ENCODE results near the gene ATRX. TPM values are rescaled to one million over a fixed set of nuclear protein-coding genes. Genes with fewer than 3 reads are reported as not detected.

Gene ATRX
- total RNA-seq, 1 experiment from 2014 or later: 70.2 TPM

DNA sequence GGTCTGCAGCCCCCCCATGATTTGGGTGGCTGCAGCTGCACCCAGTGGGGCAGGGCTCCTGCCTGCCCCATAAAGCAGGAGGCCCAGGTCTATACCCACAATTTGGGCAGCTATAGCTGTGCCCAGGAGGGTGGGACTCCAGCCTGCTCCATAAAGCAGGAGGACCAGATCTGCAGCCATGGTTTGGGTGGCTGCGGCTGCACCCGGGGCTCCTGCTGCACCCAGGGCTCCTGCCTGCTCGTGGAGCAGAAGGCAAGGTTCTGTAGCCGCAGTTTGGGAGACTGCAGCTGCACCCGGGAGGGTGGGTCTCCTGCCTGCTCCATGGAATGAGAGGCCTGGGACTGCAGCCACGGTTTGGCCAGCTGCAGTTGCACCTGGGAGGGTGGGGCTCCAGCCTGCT is 81.1 kb downstream of the ATRX start:
- H3K27ac Mint-ChIP-seq (ENCODE audit: low read depth, unreplicated experiment): no peak overlapping the region
- no peak for DNase-seq (ENCODE audit: unreplicated experiment)
- no TSS peak for BruUV-seq (replicated peaks)
- H3K4me1 Mint-ChIP-seq (ENCODE audit: insufficient read depth, unreplicated experiment): no peaks in the 10 kb centered on the region
- intact Hi-C loops (cut with micrococcal nuclease): no loop called here
- H3K9me3 Mint-ChIP-seq (ENCODE audit: unreplicated experiment): no peaks in the 10 kb centered on the region
- no peaks in the 10 kb centered on the region for H3K36me3 Mint-ChIP-seq (ENCODE audit: insufficient read depth, unreplicated experiment)
- TF ChIP-seq, protein P1, sequence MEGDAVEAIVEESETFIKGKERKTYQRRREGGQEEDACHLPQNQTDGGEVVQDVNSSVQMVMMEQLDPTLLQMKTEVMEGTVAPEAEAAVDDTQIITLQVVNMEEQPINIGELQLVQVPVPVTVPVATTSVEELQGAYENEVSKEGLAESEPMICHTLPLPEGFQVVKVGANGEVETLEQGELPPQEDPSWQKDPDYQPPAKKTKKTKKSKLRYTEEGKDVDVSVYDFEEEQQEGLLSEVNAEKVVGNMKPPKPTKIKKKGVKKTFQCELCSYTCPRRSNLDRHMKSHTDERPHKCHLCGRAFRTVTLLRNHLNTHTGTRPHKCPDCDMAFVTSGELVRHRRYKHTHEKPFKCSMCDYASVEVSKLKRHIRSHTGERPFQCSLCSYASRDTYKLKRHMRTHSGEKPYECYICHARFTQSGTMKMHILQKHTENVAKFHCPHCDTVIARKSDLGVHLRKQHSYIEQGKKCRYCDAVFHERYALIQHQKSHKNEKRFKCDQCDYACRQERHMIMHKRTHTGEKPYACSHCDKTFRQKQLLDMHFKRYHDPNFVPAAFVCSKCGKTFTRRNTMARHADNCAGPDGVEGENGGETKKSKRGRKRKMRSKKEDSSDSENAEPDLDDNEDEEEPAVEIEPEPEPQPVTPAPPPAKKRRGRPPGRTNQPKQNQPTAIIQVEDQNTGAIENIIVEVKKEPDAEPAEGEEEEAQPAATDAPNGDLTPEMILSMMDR (IDR thresholded peaks at IDR 0.05; ENCODE audit: unreplicated experiment): no peak
- POLR2A ChIA-PET: no interaction called here
- no peak overlapping the region for H3K4me3 Mint-ChIP-seq (ENCODE audit: unreplicated experiment)
- H3K27me3 Mint-ChIP-seq (ENCODE audit: insufficient read depth, unreplicated experiment): no peaks in the 10 kb centered on the region
- CTCF ChIA-PET: no interaction called here

DNA sequence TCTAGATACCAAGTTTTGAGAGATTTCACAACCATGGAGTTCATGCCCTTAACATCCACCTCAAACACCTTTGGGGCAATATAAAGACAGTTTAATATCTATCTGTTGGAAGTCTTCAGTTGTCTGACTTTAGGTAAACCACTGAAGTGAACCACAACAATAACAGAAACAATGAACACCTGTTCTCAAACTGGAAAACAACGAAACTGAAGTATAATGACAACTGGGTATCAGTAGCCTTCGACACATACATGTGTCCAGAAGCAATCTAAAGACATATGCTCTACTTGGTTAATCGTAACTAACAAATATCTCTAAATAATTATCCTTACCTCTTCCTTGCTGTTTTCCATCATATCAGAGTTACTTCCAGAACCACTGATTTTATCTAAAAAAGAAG is 87.8 kb downstream of the ATRX start:
- TF ChIP-seq, protein P1 (IDR thresholded peaks at IDR 0.05; ENCODE audit: unreplicated experiment): no peak
- BruUV-seq (replicated peaks): no TSS peak
- CTCF ChIA-PET: no interaction called here
- no peaks in the 10 kb centered on the region for H3K9me3 Mint-ChIP-seq (ENCODE audit: unreplicated experiment)
- no peaks in the 10 kb centered on the region for H3K27me3 Mint-ChIP-seq (ENCODE audit: insufficient read depth, unreplicated experiment)
- no peak for DNase-seq (ENCODE audit: unreplicated experiment)
- POLR2A ChIA-PET: no interaction called here
- H3K36me3 Mint-ChIP-seq (ENCODE audit: insufficient read depth, unreplicated experiment): peaks cover 10% of the 10 kb centered on the region
- intact Hi-C loops (cut with micrococcal nuclease): no loop called here
- H3K4me3 Mint-ChIP-seq (ENCODE audit: unreplicated experiment): no peak overlapping the region
- H3K27ac Mint-ChIP-seq (ENCODE audit: low read depth, unreplicated experiment): no peak overlapping the region
- H3K4me1 Mint-ChIP-seq (ENCODE audit: insufficient read depth, unreplicated experiment): no peaks in the 10 kb centered on the region

DNA sequence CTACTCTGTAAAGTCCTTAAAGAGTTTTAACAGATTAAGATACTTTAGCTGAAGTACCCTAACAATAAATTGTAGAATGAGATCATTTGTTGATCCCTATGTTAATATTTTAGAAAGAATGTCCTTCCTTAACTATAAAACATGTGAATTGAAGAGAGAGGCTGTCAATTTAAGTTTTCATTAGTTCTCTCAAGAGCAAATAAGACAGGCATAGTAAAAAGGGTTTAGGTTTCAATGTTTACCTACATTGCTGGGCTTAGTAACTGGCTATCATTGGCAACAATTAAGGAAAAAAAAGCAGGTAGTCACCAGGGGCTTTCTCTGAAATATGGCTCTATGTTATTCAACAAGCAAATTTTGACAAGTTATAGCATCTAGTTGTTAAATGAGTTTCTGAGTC is 91.5 kb downstream of the ATRX start:
- ChIA-PET POLR2A (no interaction called here), CTCF (no interaction called here)
- Mint-ChIP-seq H3K4me1 (ENCODE audit: insufficient read depth, unreplicated experiment) (no peaks in the 10 kb centered on the region), H3K4me3 (ENCODE audit: unreplicated experiment) (no peak overlapping the region), H3K9me3 (ENCODE audit: unreplicated experiment) (no peaks in the 10 kb centered on the region), H3K27me3 (ENCODE audit: insufficient read depth, unreplicated experiment) (no peaks in the 10 kb centered on the region), H3K27ac (ENCODE audit: low read depth, unreplicated experiment) (no peak overlapping the region), H3K36me3 (ENCODE audit: insufficient read depth, unreplicated experiment) (peaks cover 10% of the 10 kb centered on the region)
- no TSS peak for BruUV-seq (replicated peaks)
- TF ChIP-seq, protein P1 (IDR thresholded peaks at IDR 0.05; ENCODE audit: unreplicated experiment): no peak
- intact Hi-C loops (cut with micrococcal nuclease): no loop called here
- no peak for DNase-seq (ENCODE audit: unreplicated experiment)

DNA sequence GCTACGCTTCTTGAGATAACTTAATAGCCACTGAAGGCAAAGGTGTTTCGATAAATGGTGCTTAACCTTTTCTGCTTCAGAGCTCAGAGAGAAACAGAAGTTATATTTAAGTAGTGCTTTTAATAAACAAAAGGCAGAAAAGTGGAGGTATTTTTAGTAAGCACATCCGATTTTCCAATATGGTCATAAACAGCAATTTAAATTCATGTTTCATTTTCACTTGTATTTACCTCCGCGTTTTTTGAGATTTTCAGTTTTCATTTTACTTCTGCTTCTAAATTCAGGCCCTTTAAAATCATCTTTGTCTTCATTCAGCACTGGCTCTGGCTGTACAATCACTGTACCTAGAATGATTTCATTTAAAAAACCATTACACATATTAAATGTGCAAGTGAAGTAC is 92.4 kb downstream of the ATRX start:
- TF ChIP-seq, protein P1 (IDR thresholded peaks at IDR 0.05; ENCODE audit: unreplicated experiment): no peak
- Mint-ChIP-seq H3K27me3 (ENCODE audit: insufficient read depth, unreplicated experiment) (no peaks in the 10 kb centered on the region), H3K4me3 (ENCODE audit: unreplicated experiment) (no peak overlapping the region), H3K4me1 (ENCODE audit: insufficient read depth, unreplicated experiment) (no peaks in the 10 kb centered on the region), H3K27ac (ENCODE audit: low read depth, unreplicated experiment) (no peak overlapping the region), H3K9me3 (ENCODE audit: unreplicated experiment) (no peaks in the 10 kb centered on the region), H3K36me3 (ENCODE audit: insufficient read depth, unreplicated experiment) (peaks cover 10% of the 10 kb centered on the region)
- intact Hi-C loops (cut with micrococcal nuclease): no loop called here
- CTCF ChIA-PET: no interaction called here
- POLR2A ChIA-PET: no interaction called here
- DNase-seq (ENCODE audit: unreplicated experiment): no peak
- BruUV-seq (replicated peaks): no TSS peak
